Hepatocyte (in vitro differentiated cells): ENCODE measurements around the gene ANKRD31.

Experiments
- CTCF ChIP-seq: fragments of 200-600 bp; sonication (generic); IDR thresholded peaks from 2 replicates; pipeline ENCODE4 v1.5.1; 2016; ENCODE audit warnings: antibody characterized with exemption, mild to moderate bottlenecking; ENCODE audit not compliant: poor library complexity
- EZH2 ChIP-seq: fragments of 200-600 bp; sonication (generic); IDR thresholded peaks from 2 replicates; pipeline ENCODE4 v1.6.1; 2016; ENCODE audit warnings: antibody characterized with exemption, mild to moderate bottlenecking, borderline replicate concordance
- EZH2phosphoT487 ChIP-seq: fragments of 200-600 bp; sonication (generic); IDR thresholded peaks from one replicate; pipeline ENCODE4 v1.6.1; 2018; ENCODE audit warnings: antibody characterized with exemption, mild to moderate bottlenecking, low read depth, moderate library complexity; ENCODE audit not compliant: unreplicated experiment, severe bottlenecking

DNA sequence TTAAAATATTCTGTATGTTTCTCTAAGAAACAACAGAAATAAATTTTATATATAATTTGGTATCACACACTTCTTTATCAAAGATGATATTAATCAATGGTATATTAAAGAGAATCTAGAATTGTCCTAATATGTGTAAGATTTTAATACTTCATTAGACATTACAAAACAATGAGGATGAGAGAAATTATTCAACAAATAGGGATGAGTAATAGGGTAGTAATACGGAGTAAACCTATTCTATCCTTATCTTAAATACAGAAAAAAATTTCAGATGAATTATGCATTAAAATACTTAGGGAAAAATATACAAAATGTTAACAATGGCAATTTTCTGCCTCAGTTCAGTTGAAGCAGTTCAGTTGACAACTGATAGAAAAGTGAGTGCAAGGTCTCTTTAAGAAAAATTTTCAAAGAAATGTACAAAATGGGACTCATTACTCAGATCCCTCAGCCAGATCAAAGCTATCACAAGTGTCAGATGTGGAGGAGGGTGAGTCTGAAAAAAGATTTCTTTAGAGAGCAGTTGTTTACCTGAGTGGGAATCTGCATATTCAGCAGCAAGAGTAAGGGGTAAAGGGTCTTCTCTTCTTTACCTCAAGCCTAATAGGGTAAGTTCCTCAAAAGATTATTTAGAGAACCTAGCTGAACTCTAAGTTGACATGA lies 127.6 kb downstream of the ANKRD31 start:
- TF ChIP-seq EZH2 (no peak), CTCF (no peak), EZH2phosphoT487 (no peak)
